HT1080 (cell line): ENCODE data around the gene HIVEP3. TPM values are rescaled to one million over a fixed set of nuclear protein-coding genes. Genes with fewer than 3 reads are reported as not detected.
A peak's percentile ranks its signal among the peaks of the same experiment; 100 is the strongest.

Experiments
- DNase-seq: peaks from one replicate; pipeline ENCODE4 v3.0.0-alpha.2; 2015; ENCODE audit warnings: low read depth
- total RNA-seq: library from RNA; depleted of rRNA; stranded (reverse); fragments of >200 nt; shearing (Covaris generic); gene quantifications from 2 replicates; pipeline ENCODE4 v1.2.3, GENCODE V29; 2014

HIVEP3 gene
- total RNA-seq, 1 experiment from 2014 or later, result 6.2 TPM

- no peak for DNase-seq
Measured at GRCh38 chr1:41489561-41489960, 429.2 kb downstream of the HIVEP3 start.

- DNase-seq, result no peak
Measured at GRCh38 chr1:41488040-41488951, 430.4 kb downstream of the HIVEP3 start.

- no peak for DNase-seq
Measured at GRCh38 chr1:41487126-41488039, 431.3 kb downstream of the HIVEP3 start.

GRCh38 chr1:41486371-41487125, 432.2 kb downstream of the HIVEP3 start:
- DNase-seq, result no peak

- no peak for DNase-seq
Measured at GRCh38 chr1:41486053-41486370, 432.7 kb downstream of the HIVEP3 start.

GRCh38 chr1:41485605-41486004, 433.1 kb downstream of the HIVEP3 start:
- peak; percentile 90 for DNase-seq

- no peak for DNase-seq
Measured at GRCh38 chr1:41484402-41485241, 434.1 kb downstream of the HIVEP3 start, which contains the start of gene EDN2. Gene EDN2, minus strand, starts transcription at chr1:41484683. Its CDS starts 82 bp downstream, at chr1:41484601.

- no peak for DNase-seq
Measured at GRCh38 chr1:41483960-41484401, 434.7 kb downstream of the HIVEP3 start.

GRCh38 chr1:41483001-41483850, 435.5 kb downstream of the HIVEP3 start:
- no peak for DNase-seq

GRCh38 chr1:41482001-41482765, 436.5 kb downstream of the HIVEP3 start:
- no peak for DNase-seq

- DNase-seq, result no peak
Measured at GRCh38 chr1:41481109-41481775, 437.5 kb downstream of the HIVEP3 start.

- no peak for DNase-seq
Measured at GRCh38 chr1:41480204-41481108, 438.3 kb downstream of the HIVEP3 start.

GRCh38 chr1:41479808-41480160, 438.9 kb downstream of the HIVEP3 start:
- DNase-seq, result no peak

- DNase-seq, result no peak
Measured at GRCh38 chr1:41479000-41479807, 439.5 kb downstream of the HIVEP3 start.

- no peak for DNase-seq
Measured at GRCh38 chr1:41478118-41478748, 440.5 kb downstream of the HIVEP3 start.
